Measurements from ENCODE around the gene SDHA. TPM values are rescaled to one million over a fixed set of nuclear protein-coding genes. Genes with fewer than 3 reads are reported as not detected.

Gene SDHA
- total and polyA plus RNA-seq, 2 of the 8 experiments (the other 6 are each of a cell fraction or from before 2014, with no cell fraction given): 59.7 to 87.3 TPM

DNA sequence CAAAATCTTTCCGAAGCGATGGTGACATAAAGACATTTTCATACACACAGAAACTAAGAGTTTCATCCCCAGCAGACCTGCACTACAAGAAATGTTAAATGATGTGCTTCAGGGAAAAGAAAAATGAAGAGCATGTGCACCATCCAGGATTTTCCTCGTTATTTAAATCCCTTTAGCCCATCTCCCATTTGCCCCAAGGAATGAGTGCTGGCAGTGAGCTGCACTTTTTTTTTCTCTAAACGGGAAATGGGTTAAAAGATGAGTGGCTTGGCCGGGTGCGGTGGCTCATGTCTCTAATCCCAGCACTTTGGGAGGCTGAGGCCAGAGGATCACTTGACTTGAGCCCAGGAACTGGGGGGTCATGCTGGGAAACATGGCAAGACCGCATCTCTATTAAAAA is 33.6 kb upstream of the SDHA start (continued):
- TF ChIP-seq CBX5 (IDR thresholded peaks at IDR 0.05; ENCODE audit: low read depth, low read length) (no peak), BACH1 (IDR thresholded peaks at IDR 0.05; ENCODE audit: low read length) (no peak), SP4 (IDR thresholded peaks at IDR 0.05; ENCODE audit: low read length) (no peak)
